ENCODE results near the gene NAT8L. TPM values are rescaled to one million over a fixed set of nuclear protein-coding genes. Genes with fewer than 3 reads are reported as not detected.
A peak's percentile ranks its signal among the peaks of the same experiment; 100 is the strongest.

NAT8L gene
- total and polyA plus RNA-seq, 2 of the 13 experiments (the other 11 are each of a cell fraction or from before 2014, with no cell fraction given): 2.2 to 3.3 TPM

GRCh38 chr4:2116687-2117400 is 57.7 kb downstream of the NAT8L start:
- no peak for DNase-seq (ENCODE audit: low spot score)
- ChIA-PET POLR2A (no interaction called here), CTCF (ENCODE audit: low intra/inter-chr PET ratio, low total read pairs) (no interaction called here)
- Histone ChIP-seq H3K36me3 (replicated peaks in 1 of 2; ENCODE audit: control insufficient read depth in 1 of 2, insufficient read depth in 2 of 2, low read length in 2 of 2) (no peaks in the 10 kb centered on the region), H3K79me2 (ENCODE audit: insufficient read depth, low read length) (no peaks in the 10 kb centered on the region), H3K9ac (ENCODE audit: insufficient read depth, low read depth, low read length) (no peak overlapping the region), H3K4me3 (replicated peaks in 1 of 3; ENCODE audit: insufficient read depth in 1 of 3, low read depth in 2 of 3, low read length in 3 of 3) (no peak overlapping the region), H4K20me1 (ENCODE audit: insufficient read depth, low read length) (no peaks in the 10 kb centered on the region), H3K4me2 (ENCODE audit: low read depth, low read length) (no peak overlapping the region), H2AFZ (ENCODE audit: low read length) (no peak overlapping the region), H3K4me1 (ENCODE audit: insufficient read depth, low read length) (no peaks in the 10 kb centered on the region), H3K27me3 (ENCODE audit: control insufficient read depth in 1 of 2, insufficient read depth in 2 of 2, low read length in 2 of 2) (no peaks in the 10 kb centered on the region), H3K9me3 (ENCODE audit: low read length) (no peaks in the 10 kb centered on the region), H3K27ac (ENCODE audit: extremely low read length, insufficient read depth, low read length) (no peak overlapping the region)
- BruUV-seq (replicated peaks): no TSS peak
- in situ Hi-C loops (cut with HindIII; ENCODE audit: extremely low pct_ligation_motif_present, low pct_unique_long_range_greater_than_20kb) (no loop called here), intact Hi-C loops (cut with micrococcal nuclease; ENCODE audit: unreplicated experiment) (no loop called here)
- peak; percentile 81 to 93 for TF ChIP-seq MAFK (conservative IDR thresholded peaks at IDR 0.05 in 1 of 2, IDR thresholded peaks at IDR 0.05 in 1 of 2; ENCODE audit: low read length in 2 of 2)
- peak; percentile 91 for TF ChIP-seq MAFF (IDR thresholded peaks at IDR 0.05; ENCODE audit: low read depth, low read length)
- peak; percentile 15; the same call in 1 of the 2 replicates for TF ChIP-seq CREB1 (IDR thresholded peaks at IDR 0.05)
- no peak for TF ChIP-seq CREB1 (CRISPR knock-in tag; IDR thresholded peaks at IDR 0.05)
- TF ChIP-seq ZNF331 (CRISPR knock-in tag; IDR thresholded peaks at IDR 0.05): no peak
- TF ChIP-seq, protein P1, sequence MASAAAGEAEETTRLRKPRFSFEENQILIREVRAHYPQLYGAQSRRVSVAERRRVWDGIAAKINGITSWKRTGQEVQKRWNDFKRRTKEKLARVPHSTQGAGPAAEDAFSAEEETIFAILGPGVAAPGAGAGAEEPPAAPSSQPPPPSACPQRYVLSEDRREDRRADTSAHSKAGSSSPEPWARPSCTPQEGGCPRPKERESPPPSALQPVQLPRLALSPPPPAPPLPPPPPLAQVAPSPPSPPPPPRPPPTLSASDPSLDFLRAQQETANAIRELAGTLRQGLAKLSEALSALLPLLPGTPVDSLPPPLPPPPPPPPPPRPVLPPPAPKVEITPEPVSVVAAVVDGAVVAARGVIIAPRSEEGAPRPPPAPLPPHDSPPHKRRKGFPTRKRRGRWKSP (CRISPR knock-in tag; IDR thresholded peaks at IDR 0.05): no peak
- no peak for ATAC-seq
- 13% methylated on average over 5 of the region's 6 CpGs for WGBS (ENCODE audit: low lambda C conversion rate)
- no peak for FAIRE-seq

Other genes with a start within 250 kb of the NAT8L start
- 29.4 and 41.6 TPM in 2 replicates for gene LETM1, start 203.2 kb upstream of the NAT8L start, total RNA-seq (2016; rRNA removed; fragmentation: Illumina TruSeq; extraction: Trizol)
- gene LETM1, start 203.2 kb upstream of the NAT8L start, polyA plus RNA-seq (2011; rRNA removed): 9.7 and 14.7 TPM in 2 replicates
- gene NSD2, start 187.9 kb upstream of the NAT8L start, total RNA-seq (2016; rRNA removed; fragmentation: Illumina TruSeq; extraction: Trizol): 62.0 and 65.9 TPM in 2 replicates
- 19.4 and 22.0 TPM in 2 replicates for gene NSD2, start 187.9 kb upstream of the NAT8L start, polyA plus RNA-seq (2011; rRNA removed)
- 11.4 and 18.5 TPM in 2 replicates for gene NELFA, start 50.4 kb upstream of the NAT8L start, total RNA-seq (2016; rRNA removed; fragmentation: Illumina TruSeq; extraction: Trizol)
- gene NELFA, start 50.4 kb upstream of the NAT8L start, polyA plus RNA-seq (2011; rRNA removed): 13.3 and 14.6 TPM in 2 replicates
- gene HAUS3, start 182.8 kb downstream of the NAT8L start, total RNA-seq (2016; rRNA removed; fragmentation: Illumina TruSeq; extraction: Trizol): 12.6 and 16.3 TPM in 2 replicates
- 3.3 and 3.9 TPM in 2 replicates for gene HAUS3, start 182.8 kb downstream of the NAT8L start, polyA plus RNA-seq (2011; rRNA removed)
- 0.60 and 0.93 TPM in 2 replicates for gene POLN, start 182.8 kb downstream of the NAT8L start, total RNA-seq (2016; rRNA removed; fragmentation: Illumina TruSeq; extraction: Trizol)
- 1.2 and 1.5 TPM in 2 replicates for gene POLN, start 182.8 kb downstream of the NAT8L start, polyA plus RNA-seq (2011; rRNA removed)
- 19.6 and 31.3 TPM in 2 replicates for gene MXD4, start 202.8 kb downstream of the NAT8L start, total RNA-seq (2016; rRNA removed; fragmentation: Illumina TruSeq; extraction: Trizol)
- gene MXD4, start 202.8 kb downstream of the NAT8L start, polyA plus RNA-seq (2011; rRNA removed): 29.0 and 35.5 TPM in 2 replicates